Mesendoderm (in vitro differentiated cells): Measurements from ENCODE around the gene SSTR1.

Experiments
- DNase-seq: peaks from one replicate; pipeline ENCODE4 v3.0.0; 2013
- H2AK5ac ChIP-seq: 2 replicates; pipeline ENCODE4 v1.6.1; 2013; ENCODE audit warnings: low read length, inconsistent platforms
- H2BK120ac ChIP-seq: 2 replicates; pipeline ENCODE4 v1.6.1; 2013; ENCODE audit warnings: low read depth, mild to moderate bottlenecking, low read length, moderate library complexity, mixed read lengths
- H2BK15ac ChIP-seq: replicated peaks from 2 replicates; pipeline ENCODE4 v1.6.1; 2013; ENCODE audit warnings: low read depth, mild to moderate bottlenecking, moderate library complexity
- H2BK5ac ChIP-seq: 2 replicates; pipeline ENCODE4 v1.6.1; 2013; ENCODE audit warnings: low read length, inconsistent platforms
- H3K18ac ChIP-seq: 2 replicates; pipeline ENCODE4 v1.6.1; 2013; ENCODE audit warnings: mild to moderate bottlenecking, low read length, mixed read lengths
- H3K23ac ChIP-seq: one replicate; pipeline ENCODE4 v1.6.1; 2013; ENCODE audit warnings: low read length
- H3K27ac ChIP-seq: 2 replicates; pipeline ENCODE4 v1.5.1; 2013; ENCODE audit warnings: low read depth, mild to moderate bottlenecking, inconsistent platforms, low read length, moderate library complexity
- H3K27me3 ChIP-seq: 2 replicates; pipeline ENCODE4 v1.6.1; 2013; ENCODE audit warnings: low read length, control low read depth, mild to moderate bottlenecking, inconsistent platforms; ENCODE audit not compliant: insufficient read depth, poor library complexity
- H3K36me3 ChIP-seq: 2 replicates; pipeline ENCODE4 v1.6.1; 2013; ENCODE audit warnings: low read length, inconsistent platforms; ENCODE audit not compliant: control insufficient read depth, insufficient read depth
- H3K4ac ChIP-seq: one replicate; pipeline ENCODE4 v1.6.1; 2013; ENCODE audit warnings: low read depth, mild to moderate bottlenecking, low read length, moderate library complexity
- H3K4me1 ChIP-seq: 2 replicates; pipeline ENCODE4 v1.6.1; 2013; ENCODE audit warnings: low read depth, low read length, inconsistent platforms; ENCODE audit not compliant: control insufficient read depth
- H3K4me2 ChIP-seq: 2 replicates; pipeline ENCODE4 v1.6.1; 2013; ENCODE audit warnings: low read length
- H3K4me3 ChIP-seq: 2 replicates; pipeline ENCODE4 v1.5.1; 2013; ENCODE audit warnings: mild to moderate bottlenecking, low read length
- H3K56ac ChIP-seq: one replicate; pipeline ENCODE4 v1.6.1; 2013; ENCODE audit warnings: low read length
- H3K79me1 ChIP-seq: 2 replicates; pipeline ENCODE4 v1.6.1; 2013; ENCODE audit warnings: low read length, inconsistent platforms
- H3K79me2 ChIP-seq: 2 replicates; pipeline ENCODE4 v1.6.1; 2013; ENCODE audit warnings: mild to moderate bottlenecking, low read length; ENCODE audit not compliant: control insufficient read depth, insufficient read depth
- H3K9ac ChIP-seq: 2 replicates; pipeline ENCODE4 v1.6.1; 2013; ENCODE audit warnings: low read length, inconsistent platforms
- H4K5ac ChIP-seq: one replicate; pipeline ENCODE4 v1.6.1; 2013; ENCODE audit warnings: low read length
- H4K8ac ChIP-seq: one replicate; pipeline ENCODE4 v1.6.1; 2013; ENCODE audit warnings: low read depth, mild to moderate bottlenecking, control low read depth, low read length, moderate library complexity
- WGBS: extraction: QIAGEN DNeasy Blood & Tissue Kit; methylation state at CpG from one replicate; pipeline ENCODE4 v1.1.7; 2013; ENCODE audit warnings: low lambda C conversion rate, missing lambda C conversion rate; ENCODE audit not compliant: insufficient coverage; ENCODE audit errors: extremely low coverage; 5-methylcytosine and 5-hydroxymethylcytosine counted together

Gene SSTR1

DNA sequence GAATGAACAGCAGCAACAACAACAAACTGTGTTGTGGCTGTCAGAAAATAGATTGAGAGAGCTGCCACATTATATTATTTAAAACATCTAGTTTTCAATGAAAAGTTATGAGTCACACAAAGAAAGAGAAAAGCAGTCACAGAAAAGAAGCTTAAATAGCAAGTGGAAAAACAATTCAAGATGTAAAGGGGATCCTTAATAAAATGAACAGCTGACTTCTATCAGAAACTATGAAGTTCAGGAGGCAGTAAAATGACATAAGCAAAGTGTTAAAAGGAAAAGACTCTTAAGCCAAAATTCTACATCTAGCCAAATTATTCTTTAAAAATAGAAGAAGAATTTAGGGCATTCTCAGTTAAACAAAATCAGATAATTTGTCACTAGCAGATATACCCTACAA, 42.6 kb downstream of the SSTR1 start:
- no peak overlapping the region for H4K5ac ChIP-seq
- DNase-seq: no peak
- H2BK120ac ChIP-seq: no peak overlapping the region
- no peak overlapping the region for H3K27ac ChIP-seq
- H3K18ac ChIP-seq: no peak overlapping the region
- no peak overlapping the region for H3K4me2 ChIP-seq
- H3K36me3 ChIP-seq: no peaks in the 10 kb centered on the region
- peaks cover 15% of the 10 kb centered on the region for H3K27me3 ChIP-seq
- no peak overlapping the region for H3K9ac ChIP-seq
- H2AK5ac ChIP-seq: no peak overlapping the region
- H4K8ac ChIP-seq: no peak overlapping the region
- peaks cover 4% of the 10 kb centered on the region for H3K4me1 ChIP-seq
- H2BK5ac ChIP-seq: no peak overlapping the region
- no peak overlapping the region for H3K23ac ChIP-seq
- no peak overlapping the region for H3K4ac ChIP-seq
- no peaks in the 10 kb centered on the region for H3K79me1 ChIP-seq
- H3K56ac ChIP-seq: no peak overlapping the region
- no peaks in the 10 kb centered on the region for H3K79me2 ChIP-seq
- H2BK15ac ChIP-seq: no peak overlapping the region
- no peak overlapping the region for H3K4me3 ChIP-seq

DNA sequence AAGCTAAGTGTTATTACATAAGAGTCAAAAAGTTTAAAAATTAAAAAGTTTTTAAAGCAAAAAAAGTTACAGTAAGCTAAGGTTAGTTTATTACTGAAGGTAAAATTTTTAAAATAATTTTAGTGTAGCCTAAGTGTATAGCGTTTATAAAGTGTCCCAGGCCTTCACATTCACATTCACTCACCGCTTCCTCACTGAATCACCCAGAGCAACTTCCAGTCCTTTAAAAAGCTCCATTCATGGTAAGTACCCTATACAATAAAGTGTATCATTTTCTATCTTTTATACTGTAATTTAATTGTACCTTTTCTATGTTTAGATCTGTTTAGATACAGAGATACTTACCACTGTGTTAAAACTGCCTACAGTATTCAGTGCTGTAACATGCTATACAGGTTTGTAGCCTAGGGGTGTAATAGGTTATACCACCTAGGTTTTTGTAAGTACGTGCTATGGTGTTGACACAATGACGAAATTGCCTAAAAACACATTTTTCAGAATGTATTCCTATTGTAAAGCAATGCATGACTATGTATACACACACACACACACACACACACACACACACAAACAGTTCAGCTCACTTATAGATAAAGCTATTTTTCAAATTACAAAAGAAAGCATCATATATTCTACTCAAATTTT, 44.5 kb downstream of the SSTR1 start:
- Histone ChIP-seq H3K18ac (no peak overlapping the region), H3K23ac (no peak overlapping the region), H3K9ac (no peak overlapping the region), H3K27ac (no peak overlapping the region), H4K5ac (no peak overlapping the region), H2BK5ac (no peak overlapping the region), H3K4me2 (no peak overlapping the region), H3K27me3 (peaks cover 15% of the 10 kb centered on the region), H3K4me3 (no peak overlapping the region), H3K36me3 (no peaks in the 10 kb centered on the region), H2BK15ac (no peak overlapping the region), H2AK5ac (no peak overlapping the region), H3K79me1 (no peaks in the 10 kb centered on the region), H3K79me2 (no peaks in the 10 kb centered on the region), H2BK120ac (no peak overlapping the region), H3K4me1 (peaks cover 4% of the 10 kb centered on the region), H4K8ac (no peak overlapping the region), H3K56ac (no peak overlapping the region), H3K4ac (no peak overlapping the region)
- no CpG with 5 or more reads among the region's 4 CpGs for WGBS
- no peak for DNase-seq

DNA sequence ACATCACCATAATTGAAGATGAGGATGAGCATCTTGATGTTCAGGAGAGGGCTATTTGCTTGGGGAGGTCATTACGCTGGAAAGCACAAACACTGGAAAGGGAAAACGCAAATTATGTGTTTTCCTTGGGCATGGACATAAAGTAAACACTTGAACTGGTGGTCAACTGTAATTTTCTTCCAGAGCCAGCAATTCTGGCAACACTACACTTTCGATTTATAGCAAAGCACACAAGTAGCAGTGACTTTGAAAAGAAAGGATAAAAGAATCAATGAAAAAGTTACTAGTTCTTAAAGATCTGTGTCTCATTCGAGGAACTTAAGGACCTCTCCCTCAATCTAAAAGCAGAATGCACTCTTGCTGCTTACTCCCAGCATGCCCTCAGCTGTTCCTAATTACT, 46.0 kb downstream of the SSTR1 start:
- Histone ChIP-seq H4K5ac (no peak overlapping the region), H3K27ac (no peak overlapping the region), H3K23ac (no peak overlapping the region), H3K4ac (no peak overlapping the region), H3K9ac (no peak overlapping the region), H3K4me1 (peaks cover 4% of the 10 kb centered on the region), H2BK15ac (no peak overlapping the region), H2BK5ac (no peak overlapping the region), H3K79me2 (no peaks in the 10 kb centered on the region), H3K56ac (no peak overlapping the region), H3K79me1 (no peaks in the 10 kb centered on the region), H2BK120ac (no peak overlapping the region), H3K36me3 (no peaks in the 10 kb centered on the region), H3K18ac (no peak overlapping the region), H4K8ac (no peak overlapping the region), H2AK5ac (no peak overlapping the region), H3K4me3 (no peak overlapping the region), H3K27me3 (peaks cover 15% of the 10 kb centered on the region), H3K4me2 (no peak overlapping the region)
- WGBS: no CpG with 5 or more reads among the region's 4 CpGs
- DNase-seq: no peak

DNA sequence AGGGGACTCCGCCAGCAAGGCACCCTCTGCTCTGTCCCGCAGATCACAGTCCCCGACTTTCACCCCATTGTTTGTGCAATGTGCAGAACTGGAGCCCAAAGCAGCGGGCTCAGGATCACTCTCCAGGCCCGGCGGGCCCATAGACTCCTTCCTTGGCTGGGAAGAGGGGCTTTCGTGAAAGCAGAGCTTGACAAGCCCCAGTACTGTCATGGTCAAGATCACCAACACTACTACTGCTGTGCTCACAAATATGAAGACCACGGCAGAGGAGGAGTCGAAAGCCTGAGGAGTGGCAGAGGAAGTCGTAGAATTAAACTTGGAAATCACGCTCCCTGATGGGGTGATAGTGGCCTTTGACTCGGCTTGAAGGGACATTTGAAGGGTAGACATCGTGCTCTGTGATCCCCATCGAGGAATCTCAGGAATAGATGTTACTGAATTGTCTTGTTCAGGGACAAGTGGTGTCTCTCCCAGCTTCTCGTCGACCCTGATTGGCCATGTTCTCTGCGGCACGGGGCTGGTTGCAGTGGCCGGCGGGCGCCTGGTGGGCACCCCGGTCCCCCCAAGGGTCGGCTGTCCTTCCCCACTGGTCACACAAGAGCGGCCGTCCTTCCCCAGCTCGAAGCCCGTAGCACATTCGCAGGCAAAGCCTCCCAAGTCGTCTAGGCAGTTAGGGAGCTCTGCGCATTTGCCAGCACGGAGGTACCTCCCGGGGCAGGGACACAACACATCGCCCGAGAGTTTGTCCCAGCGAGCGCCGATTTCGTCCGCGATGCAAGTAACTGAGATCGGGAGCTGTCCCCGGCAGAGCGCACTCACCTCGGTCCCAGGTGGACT, 47.1 kb downstream of the SSTR1 start:
- Histone ChIP-seq H3K23ac (peak overlapping the region; percentile 92), H3K79me1 (no peaks in the 10 kb centered on the region), H4K8ac (no peak overlapping the region), H3K4me1 (peaks cover 4% of the 10 kb centered on the region), H3K9ac (peak overlapping the region; percentile 41), H3K79me2 (no peaks in the 10 kb centered on the region), H3K4me2 (peak overlapping the region; percentile 38), H4K5ac (no peak overlapping the region), H2BK15ac (no peak overlapping the region), H2BK5ac (no peak overlapping the region), H3K27ac (no peak overlapping the region), H3K4ac (no peak overlapping the region), H3K18ac (no peak overlapping the region), H3K56ac (peak overlapping the region; percentile 83), H3K36me3 (no peaks in the 10 kb centered on the region), H2AK5ac (no peak overlapping the region), H2BK120ac (no peak overlapping the region), H3K4me3 (peak overlapping the region; percentile 19), H3K27me3 (peaks cover 15% of the 10 kb centered on the region)
- WGBS: no CpG with 5 or more reads among the region's 44 CpGs
- DNase-seq: peak; percentile 67

DNA sequence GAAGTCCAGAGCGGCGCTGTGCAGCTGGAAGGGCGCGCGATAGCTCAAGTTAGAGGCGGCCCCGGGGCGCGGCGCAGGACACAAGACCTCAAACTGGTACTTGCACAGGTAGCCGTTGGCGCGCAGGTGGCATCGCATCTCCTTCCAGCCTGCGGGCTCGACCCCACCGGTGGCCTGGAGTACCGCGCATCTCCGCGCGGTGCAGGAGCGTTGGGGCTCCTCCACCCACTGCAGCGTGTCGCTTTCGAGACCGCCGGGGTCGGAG, 47.6 kb downstream of the SSTR1 start:
- Histone ChIP-seq H3K18ac (no peak overlapping the region), H3K56ac (peak overlapping the region; percentile 83), H3K79me1 (no peaks in the 10 kb centered on the region), H3K9ac (peak overlapping the region; percentile 62), H3K4me1 (peaks cover 4% of the 10 kb centered on the region), H3K4me2 (peak overlapping the region; percentile 38), H2BK120ac (no peak overlapping the region), H3K36me3 (no peaks in the 10 kb centered on the region), H3K27ac (no peak overlapping the region), H3K79me2 (no peaks in the 10 kb centered on the region), H2BK15ac (no peak overlapping the region), H3K27me3 (peaks cover 15% of the 10 kb centered on the region), H3K4ac (no peak overlapping the region), H3K23ac (no peak overlapping the region), H2AK5ac (no peak overlapping the region), H2BK5ac (no peak overlapping the region), H3K4me3 (peak overlapping the region; percentile 1), H4K5ac (no peak overlapping the region), H4K8ac (no peak overlapping the region)
- WGBS: no CpG with 5 or more reads among the region's 29 CpGs
- no peak for DNase-seq
